ENCODE measurements around the gene MYO5A.

The MYO5A gene

DNA sequence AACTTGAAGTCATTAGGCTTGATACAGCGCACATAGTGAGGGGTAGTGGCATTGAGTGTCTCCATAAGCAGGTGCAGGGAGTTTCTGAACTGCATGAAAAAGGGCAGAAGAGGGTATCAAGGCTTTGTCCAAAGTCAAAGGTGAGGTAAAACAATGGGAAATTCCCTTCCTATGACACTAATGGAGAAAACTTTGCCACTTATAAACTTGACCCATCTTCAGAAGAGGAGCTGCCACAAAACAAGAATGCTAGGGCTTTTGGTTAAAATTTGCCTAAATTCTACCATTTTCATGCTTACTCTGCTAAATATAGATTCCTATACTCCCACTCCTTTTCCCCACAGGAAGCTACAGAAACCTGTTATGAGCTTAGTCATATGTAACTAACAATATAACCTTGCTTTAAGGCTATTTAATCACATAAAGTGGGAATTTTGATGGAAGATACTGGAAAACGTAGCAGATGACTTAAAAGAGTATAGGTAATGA is 145.5 kb downstream of the MYO5A start:
- Histone ChIP-seq H3K27ac (replicated peaks) (no peak overlapping the region), H3K27me3 (ENCODE audit: insufficient read depth, poor library complexity, severe bottlenecking) (no peaks in the 10 kb centered on the region), H3K4me3 (replicated peaks; ENCODE audit: insufficient read depth, low read length) (no peak overlapping the region)
- DNase-seq (ENCODE audit: low read depth in 1 of 2, low spot score in 1 of 2) = no peak
- TF ChIP-seq, protein P1, sequence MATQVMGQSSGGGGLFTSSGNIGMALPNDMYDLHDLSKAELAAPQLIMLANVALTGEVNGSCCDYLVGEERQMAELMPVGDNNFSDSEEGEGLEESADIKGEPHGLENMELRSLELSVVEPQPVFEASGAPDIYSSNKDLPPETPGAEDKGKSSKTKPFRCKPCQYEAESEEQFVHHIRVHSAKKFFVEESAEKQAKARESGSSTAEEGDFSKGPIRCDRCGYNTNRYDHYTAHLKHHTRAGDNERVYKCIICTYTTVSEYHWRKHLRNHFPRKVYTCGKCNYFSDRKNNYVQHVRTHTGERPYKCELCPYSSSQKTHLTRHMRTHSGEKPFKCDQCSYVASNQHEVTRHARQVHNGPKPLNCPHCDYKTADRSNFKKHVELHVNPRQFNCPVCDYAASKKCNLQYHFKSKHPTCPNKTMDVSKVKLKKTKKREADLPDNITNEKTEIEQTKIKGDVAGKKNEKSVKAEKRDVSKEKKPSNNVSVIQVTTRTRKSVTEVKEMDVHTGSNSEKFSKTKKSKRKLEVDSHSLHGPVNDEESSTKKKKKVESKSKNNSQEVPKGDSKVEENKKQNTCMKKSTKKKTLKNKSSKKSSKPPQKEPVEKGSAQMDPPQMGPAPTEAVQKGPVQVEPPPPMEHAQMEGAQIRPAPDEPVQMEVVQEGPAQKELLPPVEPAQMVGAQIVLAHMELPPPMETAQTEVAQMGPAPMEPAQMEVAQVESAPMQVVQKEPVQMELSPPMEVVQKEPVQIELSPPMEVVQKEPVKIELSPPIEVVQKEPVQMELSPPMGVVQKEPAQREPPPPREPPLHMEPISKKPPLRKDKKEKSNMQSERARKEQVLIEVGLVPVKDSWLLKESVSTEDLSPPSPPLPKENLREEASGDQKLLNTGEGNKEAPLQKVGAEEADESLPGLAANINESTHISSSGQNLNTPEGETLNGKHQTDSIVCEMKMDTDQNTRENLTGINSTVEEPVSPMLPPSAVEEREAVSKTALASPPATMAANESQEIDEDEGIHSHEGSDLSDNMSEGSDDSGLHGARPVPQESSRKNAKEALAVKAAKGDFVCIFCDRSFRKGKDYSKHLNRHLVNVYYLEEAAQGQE (IDR thresholded peaks at IDR 0.05; ENCODE audit: insufficient replicate concordance, low read depth) = no peak
- no peak for TF ChIP-seq SPI1 (IDR thresholded peaks at IDR 0.05; ENCODE audit: borderline replicate concordance, low read depth)
- TF ChIP-seq, protein P2, sequence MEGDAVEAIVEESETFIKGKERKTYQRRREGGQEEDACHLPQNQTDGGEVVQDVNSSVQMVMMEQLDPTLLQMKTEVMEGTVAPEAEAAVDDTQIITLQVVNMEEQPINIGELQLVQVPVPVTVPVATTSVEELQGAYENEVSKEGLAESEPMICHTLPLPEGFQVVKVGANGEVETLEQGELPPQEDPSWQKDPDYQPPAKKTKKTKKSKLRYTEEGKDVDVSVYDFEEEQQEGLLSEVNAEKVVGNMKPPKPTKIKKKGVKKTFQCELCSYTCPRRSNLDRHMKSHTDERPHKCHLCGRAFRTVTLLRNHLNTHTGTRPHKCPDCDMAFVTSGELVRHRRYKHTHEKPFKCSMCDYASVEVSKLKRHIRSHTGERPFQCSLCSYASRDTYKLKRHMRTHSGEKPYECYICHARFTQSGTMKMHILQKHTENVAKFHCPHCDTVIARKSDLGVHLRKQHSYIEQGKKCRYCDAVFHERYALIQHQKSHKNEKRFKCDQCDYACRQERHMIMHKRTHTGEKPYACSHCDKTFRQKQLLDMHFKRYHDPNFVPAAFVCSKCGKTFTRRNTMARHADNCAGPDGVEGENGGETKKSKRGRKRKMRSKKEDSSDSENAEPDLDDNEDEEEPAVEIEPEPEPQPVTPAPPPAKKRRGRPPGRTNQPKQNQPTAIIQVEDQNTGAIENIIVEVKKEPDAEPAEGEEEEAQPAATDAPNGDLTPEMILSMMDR (IDR thresholded peaks at IDR 0.05; ENCODE audit: insufficient read depth, low read length) = no peak

DNA sequence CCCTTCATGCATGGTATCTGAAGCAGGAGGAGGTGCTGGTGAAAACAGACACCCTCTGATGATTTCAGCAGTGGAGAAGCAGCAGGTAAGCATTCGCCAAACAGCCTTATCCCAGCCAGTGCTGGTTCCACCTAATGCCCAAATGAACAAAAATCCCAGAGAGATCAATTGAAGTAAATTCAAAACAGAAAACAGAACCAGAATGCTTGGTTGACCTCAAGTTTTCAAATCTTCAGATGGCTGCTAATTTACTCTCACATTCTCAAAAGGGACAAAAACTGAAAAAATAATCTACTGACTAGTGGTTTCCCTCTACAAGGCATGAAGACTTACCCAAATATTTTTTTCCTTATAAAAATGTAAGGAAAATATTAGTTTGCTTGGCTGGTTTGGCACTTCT is 146.0 kb downstream of the MYO5A start:
- no peak overlapping the region for H3K4me3 ChIP-seq (replicated peaks; ENCODE audit: insufficient read depth, low read length)

DNA sequence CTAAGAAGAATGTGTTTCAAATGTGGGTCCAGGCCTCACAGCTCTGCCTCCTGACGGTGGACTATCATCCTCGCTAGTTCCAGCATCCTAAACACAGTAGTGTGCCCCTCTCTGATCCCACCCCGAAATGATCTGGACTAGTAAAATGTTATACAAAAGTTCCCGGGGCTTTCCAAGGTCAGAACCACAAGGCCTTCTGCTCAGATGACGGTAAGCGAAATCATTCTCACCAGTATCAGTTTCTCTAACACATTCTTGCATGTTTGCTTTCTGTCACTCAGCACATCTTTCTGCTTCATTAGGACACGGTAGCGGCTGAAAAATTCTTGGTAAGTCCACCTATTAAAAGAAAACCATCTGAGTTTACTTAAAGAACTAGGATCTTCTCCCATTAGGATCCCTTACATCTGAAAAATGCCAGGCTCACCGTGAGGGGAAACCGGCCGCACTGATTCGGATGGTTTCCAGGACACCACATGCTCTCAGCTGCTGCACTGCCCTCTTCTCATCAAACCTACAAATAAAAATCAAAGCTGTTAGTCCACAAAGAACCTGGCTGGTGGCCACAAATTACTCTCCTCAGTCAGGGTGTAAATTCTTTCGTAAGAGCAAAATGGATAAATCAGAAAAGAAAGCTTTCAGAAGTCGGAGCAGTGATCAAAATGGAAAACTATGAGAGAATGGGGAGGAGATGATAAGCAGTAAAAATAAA is 149.1 kb downstream of the MYO5A start:
- H3K4me3 ChIP-seq (replicated peaks; ENCODE audit: insufficient read depth, low read length) = no peak overlapping the region
- TF ChIP-seq SPI1 (IDR thresholded peaks at IDR 0.05; ENCODE audit: borderline replicate concordance, low read depth) = no peak
- TF ChIP-seq, protein P1 (IDR thresholded peaks at IDR 0.05; ENCODE audit: insufficient replicate concordance, low read depth) = no peak
- TF ChIP-seq, protein P2 (IDR thresholded peaks at IDR 0.05; ENCODE audit: insufficient read depth, low read length) = no peak
- no peak for TF ChIP-seq POLR2AphosphoS5 (IDR thresholded peaks at IDR 0.05; ENCODE audit: low read depth)
- TF ChIP-seq GABPA (IDR thresholded peaks at IDR 0.05; ENCODE audit: low read depth) = no peak
- no peaks in the 10 kb centered on the region for H3K27me3 ChIP-seq (ENCODE audit: insufficient read depth, poor library complexity, severe bottlenecking)
- no peak overlapping the region for H3K27ac ChIP-seq (replicated peaks)
- DNase-seq (ENCODE audit: low read depth in 1 of 2, low spot score in 1 of 2) = no peak

More for the DNA sequence above, 146.0 kb downstream of the MYO5A start:
- TF ChIP-seq GABPA (IDR thresholded peaks at IDR 0.05; ENCODE audit: low read depth) (no peak), SPI1 (IDR thresholded peaks at IDR 0.05; ENCODE audit: borderline replicate concordance, low read depth) (no peak), POLR2AphosphoS5 (IDR thresholded peaks at IDR 0.05; ENCODE audit: low read depth) (no peak)
- TF ChIP-seq, protein P1 (IDR thresholded peaks at IDR 0.05; ENCODE audit: insufficient replicate concordance, low read depth) = no peak
- TF ChIP-seq, protein P2 (IDR thresholded peaks at IDR 0.05; ENCODE audit: insufficient read depth, low read length) = no peak
- no peak overlapping the region for H3K27ac ChIP-seq (replicated peaks)
- H3K27me3 ChIP-seq (ENCODE audit: insufficient read depth, poor library complexity, severe bottlenecking) = no peaks in the 10 kb centered on the region
- DNase-seq (ENCODE audit: low read depth in 1 of 2, low spot score in 1 of 2) = no peak
